DMS53 treated with DMSO at 0.1 percent for 48 hours (cell line): Measurements from ENCODE around the gene RACK1.
"Not testable (repeated sequence)": the region's sequence is repeated elsewhere in the genome, so short reads cannot be mapped to it uniquely, and the experiment has no call there.

ENCODE experiments used
- DNase-seq: peaks from one replicate; lab custom pipeline; 2025; ENCODE audit not compliant: unreplicated experiment; lab: John Stamatoyannopoulos, UW

The RACK1 gene

DNA sequence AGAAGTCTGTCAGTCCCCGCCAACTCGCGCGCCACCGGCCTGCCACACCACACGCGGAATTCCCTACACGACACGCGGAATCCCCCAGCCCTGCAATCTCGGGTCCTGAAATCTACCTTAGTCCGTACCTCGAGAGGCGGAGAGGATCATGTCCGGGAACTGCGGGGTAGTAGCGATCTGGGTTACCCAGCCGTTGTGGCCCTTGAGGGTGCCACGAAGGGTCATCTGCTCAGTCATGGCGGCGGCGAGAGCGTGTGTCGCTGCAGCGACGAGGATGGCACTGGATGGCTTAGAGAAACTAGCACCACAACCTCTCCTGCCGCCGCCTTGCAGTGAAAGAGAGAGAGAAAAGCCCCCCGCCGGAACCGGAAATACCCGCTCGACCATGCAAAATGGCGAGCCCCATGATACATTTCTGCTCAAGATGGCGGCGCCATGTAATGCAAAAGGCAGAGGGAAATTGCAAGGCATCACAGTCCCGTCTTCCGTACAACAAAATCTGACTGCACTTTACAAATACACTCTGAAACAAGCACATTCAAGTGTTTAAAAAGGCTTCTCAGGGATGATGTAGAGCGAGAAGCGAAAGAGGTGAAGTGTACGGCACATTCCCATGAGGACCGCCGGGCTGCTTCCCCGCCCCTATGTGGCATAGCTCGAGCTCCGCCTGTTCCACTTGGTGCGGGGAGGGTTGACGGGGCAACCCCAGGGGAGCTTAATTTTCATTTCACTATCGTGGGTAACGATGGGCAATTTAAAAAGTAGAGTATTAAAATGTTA, at the start of gene RACK1:
RACK1 (minus strand) TSS at position 343 of the 780 bp plus-strand sequence; CDS start at position 237, 106 bp downstream.
- DNase-seq = no peak

- not testable (repeated sequence) for DNase-seq
Observed at GRCh38 chr5:181287331-181287730, 43.6 kb upstream of the RACK1 start.

GRCh38 chr5:181285962-181286705, 42.4 kb upstream of the RACK1 start:
- not testable (repeated sequence) for DNase-seq

GRCh38 chr5:181283841-181284755, 40.4 kb upstream of the RACK1 start:
- not testable (repeated sequence) for DNase-seq

DNA sequence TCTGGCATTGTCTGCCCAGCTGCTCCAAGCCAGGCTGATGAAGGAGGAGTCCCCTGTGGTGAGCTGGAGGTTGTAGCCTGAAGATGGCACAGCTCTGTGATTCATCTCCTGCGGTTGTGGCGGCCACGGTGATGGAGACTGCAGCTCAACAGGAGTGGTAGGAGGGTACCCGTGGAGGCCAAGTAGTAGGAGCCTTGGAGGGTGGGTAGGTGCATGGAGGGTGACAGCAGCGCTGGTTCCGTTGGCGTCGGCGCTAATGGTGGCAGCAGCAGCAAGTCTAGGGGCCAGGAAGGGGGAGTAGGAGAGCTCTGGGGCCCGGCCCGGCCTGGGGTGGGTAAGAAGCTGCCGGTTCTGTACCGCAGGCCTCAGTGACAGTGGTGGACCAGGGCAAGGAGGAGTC, 39.6 kb upstream of the RACK1 start:
- DNase-seq = no peak

DNA sequence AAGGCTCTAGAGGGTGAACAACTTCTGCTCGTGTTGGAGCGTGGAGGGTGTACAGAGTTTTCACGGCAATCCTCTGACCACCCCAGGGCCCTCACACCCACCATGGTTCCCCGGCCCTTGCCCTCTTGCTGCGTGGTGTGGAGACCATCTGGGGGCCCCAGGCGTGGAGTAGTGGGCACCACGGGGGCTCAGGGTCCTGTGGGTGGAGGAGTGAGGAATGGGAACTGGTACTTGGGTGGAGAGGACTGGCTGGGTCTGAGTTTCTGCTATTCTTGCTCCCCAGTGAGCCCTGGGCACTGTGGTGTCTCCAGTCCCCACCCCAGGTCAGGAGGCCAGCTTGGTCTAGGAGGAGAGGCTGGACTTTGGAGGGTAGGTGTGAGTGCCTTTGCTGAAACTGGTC, 39.2 kb upstream of the RACK1 start:
- no peak for DNase-seq

DNA sequence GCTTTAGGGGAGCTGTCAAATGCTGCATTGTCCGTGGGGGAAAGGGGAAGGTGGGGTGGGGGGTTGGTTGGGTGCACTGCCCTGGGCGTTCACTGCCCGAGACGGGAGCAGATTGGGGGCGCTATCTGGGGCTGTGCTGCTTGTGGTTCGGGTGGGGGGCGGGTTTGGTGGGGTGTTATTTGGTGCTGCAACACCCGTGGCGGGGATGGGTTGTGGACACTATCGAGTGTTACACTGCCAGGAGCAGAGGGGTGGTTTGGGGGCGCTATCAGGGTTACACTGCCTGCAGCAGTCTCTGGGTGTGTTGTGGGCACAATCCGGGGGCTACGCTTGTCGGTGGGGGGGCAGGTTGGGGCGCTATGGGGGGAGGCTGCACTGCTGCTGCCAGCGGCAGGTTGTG, 38.7 kb upstream of the RACK1 start:
- not testable (repeated sequence) for DNase-seq

GRCh38 chr5:181281984-181282316, 38.2 kb upstream of the RACK1 start:
- no peak for DNase-seq

DNA sequence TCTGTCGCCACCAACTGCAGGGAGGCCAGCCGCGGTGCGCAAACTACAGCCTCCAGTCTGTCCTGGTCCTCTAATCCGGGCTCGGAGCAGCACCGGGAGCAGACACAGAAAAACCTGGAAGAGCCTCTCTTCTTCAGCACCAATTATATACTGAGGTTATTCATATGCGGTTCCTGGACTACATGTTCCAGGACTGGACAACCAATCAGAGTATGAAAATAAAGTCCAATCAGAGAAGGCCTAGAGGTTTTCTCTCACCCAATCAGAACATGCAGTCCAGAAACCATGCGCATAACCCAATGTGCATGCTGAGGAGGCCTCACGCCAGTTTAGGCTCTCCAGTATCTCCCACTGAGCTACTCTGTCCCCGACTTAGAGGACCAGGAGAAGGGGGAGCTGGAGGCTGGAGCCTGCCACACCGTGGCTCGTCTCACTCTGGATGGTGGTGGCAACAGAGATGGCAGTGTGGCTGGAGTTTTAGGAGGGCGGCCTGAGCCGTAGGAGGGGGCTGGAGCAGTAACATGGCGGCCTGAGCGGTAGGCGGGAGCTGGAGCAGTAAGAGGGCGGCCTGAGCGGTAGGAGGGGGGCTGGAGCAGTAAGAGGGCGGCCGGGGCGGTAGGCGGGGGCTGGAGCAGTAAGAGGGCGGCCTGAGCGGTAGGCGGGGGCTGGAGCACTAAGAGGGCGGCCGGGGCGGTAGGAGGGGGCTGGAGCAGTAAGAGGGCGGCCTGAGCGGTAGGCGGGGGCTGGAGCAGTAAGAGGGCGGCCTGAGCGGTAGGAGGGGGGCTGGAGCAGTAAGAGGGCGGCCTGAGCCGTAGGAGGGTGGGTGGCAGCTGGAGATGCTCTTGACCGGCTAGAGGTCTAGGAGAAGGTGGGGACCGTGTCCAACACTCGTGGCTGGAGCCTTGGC, 37.6 kb upstream of the RACK1 start:
- no peak for DNase-seq

GRCh38 chr5:181280251-181280762, 36.6 kb upstream of the RACK1 start:
- no peak for DNase-seq

DNA sequence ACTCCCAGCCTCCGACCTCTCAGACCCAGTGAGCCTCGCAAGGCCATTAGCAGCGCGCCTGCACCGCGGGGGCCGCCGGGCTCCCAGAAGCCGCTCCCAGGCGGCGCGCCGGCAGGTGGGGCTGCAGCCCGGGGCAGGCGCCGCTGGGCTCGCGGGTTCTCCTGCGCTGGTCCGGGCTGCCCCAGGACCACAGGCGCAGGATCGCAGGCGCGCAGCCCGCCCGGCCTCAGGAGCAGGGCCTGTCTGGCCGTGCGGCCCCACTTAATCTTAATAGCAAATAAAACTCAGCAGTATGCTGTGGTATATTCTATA, 29.7 kb upstream of the RACK1 start:
- not testable (repeated sequence) for DNase-seq

- DNase-seq = no peak
Observed at GRCh38 chr5:181271081-181271480, 27.4 kb upstream of the RACK1 start.

DNA sequence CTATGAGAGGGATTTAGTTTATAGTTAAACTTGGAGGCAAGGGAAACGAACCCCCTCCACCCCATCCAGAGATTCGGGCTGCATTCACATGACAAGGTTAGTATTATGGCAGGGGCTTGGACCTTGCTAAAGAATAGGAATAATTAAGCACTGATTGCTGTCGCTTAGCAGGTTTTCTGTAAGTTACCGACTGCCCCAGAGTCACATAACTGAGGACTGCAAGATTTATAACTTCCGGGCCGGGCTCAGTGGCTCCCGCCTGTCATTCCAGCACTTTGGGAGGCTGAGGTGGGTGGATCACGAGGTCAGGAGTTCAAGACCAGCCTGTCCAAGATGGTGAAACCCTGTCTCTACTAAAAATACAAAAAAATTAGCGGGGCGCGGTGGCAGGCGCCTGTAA, 24.2 kb upstream of the RACK1 start:
- DNase-seq = not testable (repeated sequence)

DNA sequence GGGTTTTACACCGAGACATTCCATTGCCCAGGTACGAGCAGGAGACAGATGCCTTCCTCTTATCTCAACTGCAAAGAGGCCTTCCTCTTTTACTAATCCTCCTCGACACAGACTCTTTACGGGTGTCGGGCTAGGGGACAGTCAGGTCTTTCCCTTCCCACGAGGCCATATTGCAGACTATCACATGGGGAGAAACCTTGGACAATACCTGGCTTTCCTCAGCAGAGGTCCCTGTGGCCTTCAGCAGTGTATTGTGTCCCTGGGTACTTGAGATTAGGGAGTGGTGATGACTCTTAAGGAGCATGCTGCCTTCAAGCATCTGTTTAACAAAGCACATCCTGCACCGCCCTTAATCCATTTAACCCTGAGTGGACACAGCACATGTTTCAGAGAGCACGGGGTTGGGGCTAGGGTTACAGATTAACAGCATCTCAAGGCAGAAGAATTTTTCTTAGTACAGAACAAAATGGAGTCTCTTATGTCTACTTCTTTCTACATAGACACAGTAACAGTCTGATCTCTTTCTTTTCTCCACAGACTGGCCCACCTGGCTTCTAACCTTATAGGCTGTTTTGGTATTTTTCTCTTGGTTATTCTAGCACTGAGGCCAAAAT, 23.7 kb upstream of the RACK1 start:
- not testable (repeated sequence) for DNase-seq

DNA sequence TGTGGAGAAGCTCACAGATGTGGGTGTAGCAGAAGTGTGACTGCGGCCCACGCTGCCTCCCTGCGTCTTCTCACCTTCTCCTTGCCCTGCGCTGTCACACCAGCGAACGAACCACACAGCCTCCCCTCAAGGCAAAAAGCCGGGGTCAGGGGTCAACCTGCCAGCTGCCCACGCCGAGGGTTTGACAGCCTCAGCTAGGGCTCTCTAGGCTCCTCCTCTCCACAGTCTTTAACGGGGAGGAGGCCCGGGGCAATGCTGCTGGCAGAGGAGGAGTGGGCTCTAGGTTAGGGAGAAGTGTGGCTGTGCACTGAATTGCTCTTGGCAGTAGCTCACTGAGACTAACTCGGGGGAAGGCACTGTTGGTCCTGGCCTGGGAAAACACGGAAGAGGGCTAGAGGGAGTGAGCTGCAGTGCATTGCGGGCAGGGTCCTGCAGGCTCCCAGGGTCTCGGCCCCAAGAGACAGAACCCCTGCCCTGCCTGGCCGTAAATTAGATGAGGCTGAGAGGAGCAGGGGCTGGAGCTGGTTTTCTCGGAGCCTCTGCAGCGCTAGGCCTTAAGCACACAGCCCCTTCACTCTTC, 21.5 kb upstream of the RACK1 start:
- DNase-seq = no peak

DNA sequence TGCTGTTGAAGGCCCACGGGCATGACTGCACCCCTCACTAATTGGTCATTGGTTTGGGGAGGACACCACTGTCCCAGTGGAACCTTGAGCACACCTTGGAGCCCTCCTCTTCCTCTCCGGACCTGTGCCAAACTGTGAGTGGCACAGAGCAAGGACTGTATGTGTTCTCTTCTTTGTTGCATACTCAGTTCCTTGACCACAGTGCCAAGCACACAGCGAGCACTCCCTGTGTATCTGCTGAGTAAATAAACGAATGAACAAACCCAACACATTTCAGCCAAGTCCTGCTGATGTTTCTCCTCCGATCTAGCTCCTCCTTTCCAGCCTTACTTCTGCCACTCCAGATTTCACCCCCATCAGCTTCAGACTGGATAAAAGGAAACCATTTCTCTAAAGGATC, 19.9 kb upstream of the RACK1 start:
- DNase-seq = no peak

DNA sequence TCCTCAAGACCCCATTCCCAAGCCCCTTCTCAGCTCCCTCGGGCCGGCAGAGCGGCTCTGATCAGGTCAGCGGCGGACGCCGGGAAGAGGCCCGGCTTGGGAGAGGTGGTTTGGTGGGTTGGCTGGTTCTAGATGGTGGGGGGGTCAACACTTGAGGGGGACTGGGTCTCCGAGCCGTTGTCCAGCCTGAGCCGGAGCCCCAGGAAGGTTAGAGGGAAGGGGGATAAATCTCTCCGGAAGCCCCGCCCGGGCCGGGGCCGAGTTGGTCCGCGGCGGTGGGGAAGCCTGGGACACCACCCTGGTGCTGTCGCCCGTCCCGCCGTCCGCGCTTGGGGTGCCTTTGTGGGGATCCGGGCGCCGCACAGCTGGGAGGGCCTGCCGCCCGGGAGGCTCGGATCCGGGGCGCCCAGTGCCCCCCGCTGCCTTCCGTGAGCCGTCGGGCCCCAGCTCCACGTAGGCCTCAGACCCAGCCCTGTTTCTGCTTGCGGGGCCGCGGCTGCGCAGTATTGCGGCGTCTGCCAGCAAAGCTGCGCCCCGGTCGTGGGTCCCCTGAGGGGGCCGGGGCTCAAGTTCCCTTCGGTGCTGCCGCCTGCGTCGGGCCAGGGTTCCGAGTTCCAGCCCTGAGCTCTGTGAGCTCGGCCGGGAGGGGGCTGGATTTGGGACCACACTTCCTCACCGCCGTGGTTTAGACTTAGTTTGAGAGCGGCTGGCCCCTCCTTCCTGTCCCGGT, 17.8 kb upstream of the RACK1 start:
- DNase-seq = no peak

DNA sequence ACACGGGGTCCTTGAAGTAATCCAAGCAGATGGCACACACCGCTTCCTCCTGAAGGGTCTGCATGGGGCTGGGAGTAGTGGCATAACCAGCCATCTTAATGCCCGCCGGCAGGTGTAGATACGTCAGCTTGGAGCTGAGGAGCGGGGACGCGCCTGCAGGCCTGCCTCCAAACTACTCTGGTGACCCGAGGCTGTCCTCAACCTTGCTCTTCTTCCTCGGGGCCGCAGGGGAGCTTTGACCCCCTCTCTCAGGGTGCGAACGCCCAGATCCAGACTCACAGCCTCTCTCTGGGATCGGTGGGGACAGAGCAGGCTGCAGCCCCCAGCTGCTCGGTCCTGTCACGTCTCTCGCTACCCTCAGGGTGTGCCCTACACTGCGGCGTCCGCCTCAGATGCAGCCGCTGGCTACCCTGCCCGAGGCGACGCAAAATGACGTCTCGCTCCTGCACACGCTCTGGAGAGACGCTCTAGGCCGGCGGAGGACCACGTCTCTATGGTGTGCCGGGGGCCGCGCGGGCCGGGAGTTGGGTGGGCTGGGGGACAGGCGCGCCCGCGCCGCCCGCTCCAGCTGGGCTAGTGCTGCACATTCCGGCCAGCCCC, 17.1 kb upstream of the RACK1 start, which contains the start of gene TRIM52:
TRIM52 (minus strand) TSS at position 424 of the 600 bp plus-strand sequence; CDS start at position 94, 330 bp downstream.
- no peak for DNase-seq
